Prostate gland (tissue), 2 donors: ENCODE data around the gene CCDC134.

Source experiments
- POLR2AphosphoS5 ChIP-seq: sonication (generic); formaldehyde crosslinking; IDR thresholded peaks from one replicate; pipeline ENCODE4 v1.6.1; 2017; ENCODE audit warnings: antibody characterized with exemption
- TF ChIP-seq, protein P1 (sequence below), 4 experiments: fragments of 200-600 bp in 2 of 4; fragments of 450-650 bp in 2 of 4; sonication (generic) in 2 of 4; IDR thresholded peaks; 1 replicate in 3 of 4; 2 replicates in 1 of 4; pipeline ENCODE4 v1.5.1; 2016 to 2019; ENCODE audit warnings: antibody characterized with exemption in 4 of 4, mild to moderate bottlenecking in 2 of 4, moderate library complexity in 2 of 4

DNA sequence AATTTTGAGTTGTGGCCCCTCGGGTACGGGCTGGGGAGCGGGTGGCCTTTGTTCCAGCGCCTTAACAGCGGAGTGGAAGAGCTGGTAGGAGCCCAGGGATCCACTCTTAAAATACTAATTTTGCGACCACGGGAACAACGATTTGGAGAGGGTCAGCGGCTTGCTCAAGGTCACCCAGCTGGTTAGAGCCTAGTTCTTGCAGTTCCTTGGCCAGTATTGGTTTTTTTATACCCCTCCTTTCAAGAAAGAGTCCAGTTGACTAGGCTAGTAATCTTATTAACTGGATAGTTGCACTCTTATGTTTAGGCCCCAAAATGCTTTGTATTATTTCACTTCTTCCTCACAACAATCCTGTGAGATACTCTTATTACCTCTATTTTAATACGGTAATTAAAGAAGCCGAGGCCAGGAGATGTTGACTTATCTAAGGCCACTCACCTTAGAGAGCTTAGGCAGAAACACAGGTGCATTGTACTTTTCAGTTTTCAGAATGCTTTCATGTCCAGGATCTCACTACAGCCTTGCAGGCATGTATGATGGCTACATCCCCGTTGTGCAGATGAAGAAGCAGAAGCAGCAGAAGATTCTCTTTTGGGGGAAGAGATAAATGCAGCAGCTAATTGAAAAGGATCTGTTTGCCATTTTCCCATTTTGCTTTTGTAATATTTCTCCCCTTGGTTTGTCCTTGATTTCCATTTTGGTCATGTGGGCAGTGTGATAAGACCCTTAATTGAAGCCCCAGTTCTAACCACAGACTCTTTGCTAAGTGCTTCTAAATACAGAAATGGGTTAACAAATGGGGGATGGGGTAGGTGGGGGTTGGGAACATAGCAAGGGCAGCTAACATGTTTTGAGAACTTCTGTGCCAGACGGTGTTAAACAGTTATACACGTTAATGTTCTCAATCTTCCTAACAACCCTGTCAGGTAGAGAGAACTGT is 33.8 kb downstream of the CCDC134 start:
- TF ChIP-seq, protein P1, sequence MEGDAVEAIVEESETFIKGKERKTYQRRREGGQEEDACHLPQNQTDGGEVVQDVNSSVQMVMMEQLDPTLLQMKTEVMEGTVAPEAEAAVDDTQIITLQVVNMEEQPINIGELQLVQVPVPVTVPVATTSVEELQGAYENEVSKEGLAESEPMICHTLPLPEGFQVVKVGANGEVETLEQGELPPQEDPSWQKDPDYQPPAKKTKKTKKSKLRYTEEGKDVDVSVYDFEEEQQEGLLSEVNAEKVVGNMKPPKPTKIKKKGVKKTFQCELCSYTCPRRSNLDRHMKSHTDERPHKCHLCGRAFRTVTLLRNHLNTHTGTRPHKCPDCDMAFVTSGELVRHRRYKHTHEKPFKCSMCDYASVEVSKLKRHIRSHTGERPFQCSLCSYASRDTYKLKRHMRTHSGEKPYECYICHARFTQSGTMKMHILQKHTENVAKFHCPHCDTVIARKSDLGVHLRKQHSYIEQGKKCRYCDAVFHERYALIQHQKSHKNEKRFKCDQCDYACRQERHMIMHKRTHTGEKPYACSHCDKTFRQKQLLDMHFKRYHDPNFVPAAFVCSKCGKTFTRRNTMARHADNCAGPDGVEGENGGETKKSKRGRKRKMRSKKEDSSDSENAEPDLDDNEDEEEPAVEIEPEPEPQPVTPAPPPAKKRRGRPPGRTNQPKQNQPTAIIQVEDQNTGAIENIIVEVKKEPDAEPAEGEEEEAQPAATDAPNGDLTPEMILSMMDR (IDR thresholded peaks at IDR 0.05), result no peak
- TF ChIP-seq POLR2AphosphoS5, result no peak
